GM21367 (cell line): ENCODE data around the gene GAS6.

Source experiments
- ATAC-seq: cut with Tn5 transposase; IDR thresholded peaks from one replicate; pipeline ENCODE4 v1.9.1; 2021; ENCODE audit not compliant: unreplicated experiment

GAS6 gene

DNA sequence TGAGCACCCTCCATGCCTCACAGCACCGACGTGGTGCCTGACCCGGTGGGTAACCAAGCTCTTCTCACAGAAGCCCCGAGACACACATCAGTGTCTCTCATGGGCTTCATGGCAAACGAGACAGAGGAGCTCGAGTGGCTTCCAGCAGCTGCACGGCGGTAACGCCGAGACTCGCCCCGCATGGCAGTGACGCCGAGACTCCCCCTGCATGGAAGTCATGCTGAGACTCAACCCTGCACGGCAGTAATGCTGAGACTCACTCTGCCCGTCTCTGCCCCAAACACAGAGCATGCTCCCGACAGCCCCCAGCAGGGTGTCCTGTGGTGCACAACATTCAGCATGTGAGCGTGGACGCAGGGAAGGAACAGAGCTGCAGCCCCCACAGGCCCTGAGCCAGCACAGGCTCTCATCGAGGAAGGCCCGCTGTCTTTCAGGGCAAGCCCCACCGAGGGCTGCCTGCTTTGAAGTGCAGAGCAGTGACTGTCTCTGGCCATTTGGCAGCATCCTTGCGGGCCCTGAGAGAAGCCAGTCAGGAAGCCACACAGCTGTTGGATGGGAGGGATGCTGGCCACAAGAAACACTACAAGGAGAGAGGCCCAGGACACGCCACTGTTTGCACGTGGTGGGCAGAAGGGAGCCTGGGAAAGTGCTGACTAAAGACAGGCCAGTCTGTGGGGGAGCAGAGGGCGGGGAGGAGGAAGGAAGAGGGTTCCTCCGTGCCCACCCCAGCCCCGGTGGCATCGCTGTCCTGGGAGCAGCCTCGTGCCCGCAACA is 9.5 kb downstream of the GAS6 start:
- ATAC-seq = no peak

DNA sequence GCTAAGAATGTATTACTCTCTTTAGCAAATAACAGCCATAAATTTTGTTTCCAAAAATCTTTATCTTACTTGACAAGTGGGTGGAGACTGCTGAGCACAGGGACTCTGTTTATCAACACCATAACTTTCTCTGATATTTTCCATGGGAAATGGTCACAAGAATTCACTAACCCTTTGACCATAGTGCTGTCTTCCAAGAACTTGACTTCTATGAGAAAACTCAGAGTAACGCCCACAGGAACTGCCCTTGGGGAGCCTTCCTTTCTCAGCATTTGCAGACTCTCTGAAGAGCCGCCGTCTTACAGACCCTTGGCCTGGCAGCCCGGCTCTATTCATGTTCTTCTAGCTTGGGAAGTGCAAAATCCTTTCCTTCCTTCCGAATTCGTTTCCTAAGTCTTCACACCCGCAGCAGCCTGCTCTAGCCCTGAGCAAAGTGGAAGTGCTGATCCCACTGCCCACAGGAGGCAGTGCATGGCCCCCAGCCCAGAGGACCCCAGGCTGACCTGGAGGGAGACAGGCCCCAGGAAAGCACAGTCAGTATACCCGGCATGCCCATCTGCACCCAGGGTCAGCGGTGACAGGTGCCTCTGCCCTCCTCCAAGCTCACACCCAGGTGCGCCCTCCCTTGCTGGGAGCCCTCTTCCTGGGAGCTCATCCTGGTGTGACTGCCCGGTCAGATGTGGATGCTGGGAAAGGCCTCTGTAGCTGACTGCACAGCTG is 10.2 kb downstream of the GAS6 start:
- no peak for ATAC-seq

DNA sequence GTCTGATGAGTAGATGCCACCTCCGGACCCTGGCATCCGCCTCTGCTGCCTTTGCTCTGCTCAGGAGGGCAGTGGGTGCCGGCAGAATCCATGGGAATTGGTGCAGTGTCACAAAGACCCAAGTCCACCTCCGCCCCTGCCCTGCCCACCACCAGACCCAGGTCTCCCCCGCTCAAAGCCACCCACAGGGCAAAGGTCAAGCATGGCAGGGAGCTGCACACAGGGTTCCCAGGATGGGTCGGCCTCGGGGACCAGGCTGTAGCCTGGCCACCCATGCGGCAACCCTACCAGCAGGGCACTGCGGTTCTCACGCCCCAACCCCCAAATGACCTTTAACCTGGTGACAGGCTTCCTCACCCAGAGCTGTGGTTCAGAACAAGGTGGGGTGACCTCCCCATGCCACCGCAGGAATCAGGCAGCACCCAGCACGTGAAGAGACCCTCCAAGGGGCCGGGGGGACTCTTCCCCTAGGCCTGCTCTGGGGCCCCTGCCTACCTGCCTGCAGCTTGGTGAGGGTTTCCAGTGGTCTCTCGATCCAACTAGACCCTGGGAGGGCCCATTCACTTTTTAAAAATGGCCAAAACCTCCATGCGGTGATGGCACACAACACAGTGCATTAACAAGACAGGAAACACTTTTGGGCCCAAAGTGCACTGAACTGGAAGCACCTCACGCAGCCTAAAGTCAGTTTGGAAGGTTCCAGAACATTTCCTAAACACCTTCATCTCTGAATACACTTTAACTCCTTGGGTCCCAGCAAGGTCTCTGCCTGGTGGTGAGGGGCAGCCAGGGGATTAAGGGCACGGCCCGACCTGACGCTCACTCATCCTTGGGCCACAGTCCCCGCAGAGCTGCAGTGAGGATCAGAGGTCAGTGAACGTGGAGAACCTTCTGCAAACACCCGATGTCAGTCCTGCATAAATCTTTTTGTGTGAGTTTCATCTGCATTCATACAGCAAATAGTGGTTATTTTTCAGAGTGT is 11.0 kb downstream of the GAS6 start:
- no peak for ATAC-seq

DNA sequence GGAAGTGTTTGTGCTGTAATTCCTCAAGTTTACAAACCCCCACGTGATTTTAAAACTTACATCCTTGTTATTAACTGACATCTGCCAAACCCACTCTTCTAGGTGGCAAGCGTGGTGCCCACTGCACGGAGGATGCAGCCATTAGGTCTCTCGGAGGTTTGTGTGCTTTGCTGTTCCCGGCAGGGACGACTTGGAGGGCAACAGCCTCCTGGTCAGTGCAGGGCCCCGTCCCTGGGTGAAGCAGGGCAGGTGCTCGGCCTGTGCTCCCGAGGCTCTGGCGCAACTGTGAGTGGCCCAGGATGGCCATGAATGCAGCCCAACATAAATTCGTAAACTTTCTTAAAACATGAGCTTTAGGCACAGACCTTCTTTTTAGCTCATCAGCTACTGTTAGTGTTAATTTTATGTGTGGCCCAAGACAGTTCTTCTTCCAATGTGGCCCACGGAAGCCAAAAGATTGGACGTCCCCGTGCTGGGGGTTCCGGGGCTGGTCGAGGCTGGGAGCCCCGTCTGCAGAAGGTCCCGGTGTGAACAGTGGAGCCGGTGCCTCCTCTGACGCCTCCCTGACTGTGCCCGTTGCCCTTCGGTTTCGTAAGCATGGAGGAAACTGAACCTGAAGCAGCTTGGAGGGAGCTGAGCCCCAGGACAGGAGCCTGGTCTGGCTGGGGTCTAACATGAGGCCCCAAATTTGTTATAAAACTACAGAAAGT is 11.9 kb downstream of the GAS6 start:
- no peak for ATAC-seq

DNA sequence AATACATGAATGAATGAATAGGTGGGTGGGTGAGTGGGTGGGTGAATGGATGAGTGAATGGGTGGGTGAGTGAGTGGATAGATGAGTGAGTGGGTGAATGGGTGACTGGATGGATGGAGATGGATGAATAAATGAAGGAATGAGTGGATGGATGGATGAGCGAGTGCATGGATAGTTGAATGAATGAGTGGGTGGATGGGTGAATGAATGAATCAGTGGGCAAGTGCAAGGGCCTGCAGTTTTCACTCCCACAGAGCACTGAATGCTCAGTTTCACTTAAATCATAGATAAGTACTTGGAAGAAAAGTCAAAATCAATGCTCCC is 12.4 kb downstream of the GAS6 start:
- no peak for ATAC-seq

DNA sequence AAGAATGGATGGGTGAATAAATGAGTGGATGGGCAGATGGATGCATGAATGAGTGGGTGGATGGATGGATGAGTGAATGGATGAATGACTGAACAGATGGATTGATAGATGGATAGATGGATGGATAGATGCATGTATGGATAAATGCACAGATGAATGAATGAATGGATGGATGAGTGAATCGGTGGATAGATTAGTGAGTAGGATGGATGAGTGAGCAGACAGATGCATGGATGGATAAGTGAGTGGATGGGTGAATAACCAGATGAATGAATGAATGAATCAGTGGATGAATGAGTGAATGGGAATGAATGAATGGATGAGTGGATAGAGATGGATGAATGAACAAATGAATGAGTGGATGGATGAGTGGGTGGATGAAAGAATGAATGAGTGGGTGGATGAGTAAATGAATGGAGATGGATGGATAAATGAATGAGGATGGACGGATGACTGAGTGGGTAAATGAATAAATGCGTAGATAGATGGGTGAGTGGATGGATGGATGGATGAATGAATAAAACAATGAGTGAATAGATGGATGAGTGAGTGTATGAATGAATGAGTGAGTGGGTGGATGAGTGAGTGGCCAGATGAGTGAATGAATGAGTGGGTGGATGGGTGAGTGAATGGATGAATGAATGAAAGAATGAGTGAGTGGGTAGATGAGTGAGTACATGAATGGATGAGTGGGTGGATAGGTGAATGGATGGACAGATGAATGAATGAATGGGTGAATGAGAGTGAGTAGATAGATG is 13.0 kb downstream of the GAS6 start:
- ATAC-seq = no peak

DNA sequence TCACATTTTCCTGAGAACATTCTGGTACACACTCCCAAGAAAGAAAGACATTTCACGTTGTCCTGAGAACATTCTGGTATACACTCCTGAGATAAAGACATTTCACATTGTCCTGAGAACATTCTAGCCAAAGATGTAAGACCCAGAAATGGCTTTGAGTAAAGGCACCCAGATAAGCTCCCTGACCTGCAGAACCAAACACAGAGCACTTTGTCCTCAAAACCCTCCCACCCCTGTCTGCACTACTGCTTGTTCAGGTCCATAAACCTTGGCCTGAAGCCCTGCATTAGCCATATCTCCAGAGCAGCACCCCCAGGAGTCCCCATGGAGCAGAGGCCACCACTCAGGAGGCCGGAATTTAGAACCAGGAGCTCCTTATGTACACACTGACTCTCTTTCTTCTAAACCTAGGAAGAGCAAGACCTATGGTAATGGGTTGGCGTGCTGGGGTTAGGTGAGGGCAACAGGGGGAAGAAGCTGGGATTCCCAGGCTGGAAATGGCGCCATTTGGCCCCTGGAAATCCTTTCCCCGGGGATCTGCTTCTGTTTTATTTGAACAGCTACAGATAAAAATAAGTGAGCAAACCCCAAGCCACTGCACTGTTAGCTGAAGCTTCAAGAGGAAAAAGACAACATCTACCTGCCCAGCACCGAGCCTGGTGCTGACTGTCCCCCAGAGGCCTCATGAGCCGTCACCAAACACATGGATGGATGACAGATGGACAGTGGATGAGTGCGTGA is 13.7 kb downstream of the GAS6 start:
- no peak for ATAC-seq

DNA sequence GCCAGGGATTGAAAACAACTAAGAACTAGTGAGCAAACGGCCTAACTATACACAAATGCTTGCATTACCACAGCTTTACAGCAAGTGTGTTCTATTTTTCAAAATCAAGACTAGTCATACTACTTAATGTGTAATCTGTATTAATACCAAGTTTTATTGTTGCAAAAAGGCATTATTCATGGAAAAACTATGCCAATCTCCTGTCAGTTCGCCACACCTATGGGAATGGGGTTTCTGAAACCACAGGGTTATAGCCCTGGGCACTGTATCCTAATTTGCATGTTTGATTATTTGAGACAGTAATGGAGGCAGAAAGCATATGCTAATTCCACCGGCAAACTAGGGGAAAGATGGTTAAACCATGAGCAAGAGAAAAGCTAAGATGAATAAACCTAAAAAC is 14.3 kb downstream of the GAS6 start:
- no peak for ATAC-seq

DNA sequence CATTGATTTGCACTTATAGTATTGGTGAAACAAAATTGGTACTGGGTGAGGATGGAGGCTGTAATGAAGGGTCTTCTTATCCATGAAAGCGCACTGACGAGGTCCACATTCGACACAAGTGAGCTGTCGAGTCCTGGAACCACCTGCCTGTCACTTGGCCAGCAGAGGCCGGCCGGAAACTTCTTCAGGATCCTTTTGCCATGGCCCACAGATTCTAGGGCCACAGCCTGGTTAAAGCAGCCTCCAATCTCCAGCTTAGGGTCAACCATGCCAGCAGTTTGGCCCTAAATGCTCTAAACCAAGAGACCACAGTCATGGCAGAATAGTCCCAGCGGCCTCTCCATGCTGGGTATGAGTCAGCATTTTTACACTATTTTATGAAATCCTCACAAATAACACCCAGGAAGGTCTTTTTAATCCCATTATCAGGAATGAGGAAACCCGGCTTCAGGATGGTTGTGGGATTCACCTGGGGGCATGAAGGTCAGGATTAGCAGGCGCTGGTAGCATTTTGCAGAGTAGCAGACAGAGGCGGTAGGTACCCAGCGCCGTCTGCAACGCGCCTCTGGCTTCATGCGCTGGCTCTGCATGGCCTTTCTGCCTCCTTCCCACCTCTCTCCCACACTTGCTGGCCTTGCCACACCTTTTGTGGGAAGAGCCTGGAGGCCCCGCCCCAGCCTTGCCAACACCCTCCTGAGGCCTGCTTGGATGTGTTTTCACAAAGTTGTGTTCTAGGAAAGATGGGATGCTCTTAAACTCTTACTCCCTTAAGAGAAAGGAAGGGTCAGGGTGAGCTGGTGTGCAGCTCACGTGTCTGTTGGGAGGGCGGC is 15.2 kb downstream of the GAS6 start:
- no peak for ATAC-seq

DNA sequence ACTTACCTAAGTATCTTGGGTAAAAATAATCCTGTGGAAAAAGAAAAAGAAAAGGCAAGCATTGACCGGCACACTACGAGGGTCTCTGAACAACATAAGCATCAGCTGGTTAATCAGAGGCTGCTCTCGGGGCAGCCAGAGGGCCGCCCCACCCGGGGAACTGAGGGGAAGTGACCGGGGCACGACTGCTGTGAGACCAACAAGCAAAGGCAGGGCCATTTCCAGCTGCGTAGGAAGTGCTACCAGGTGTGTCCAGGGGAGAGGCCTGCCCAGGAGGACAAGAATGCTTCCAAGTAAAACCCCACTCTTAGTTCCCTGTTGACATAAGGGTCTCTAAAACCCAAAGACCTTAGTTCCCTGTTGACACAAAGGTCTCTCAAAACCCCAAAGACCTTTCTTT is 15.9 kb downstream of the GAS6 start:
- ATAC-seq = no peak

DNA sequence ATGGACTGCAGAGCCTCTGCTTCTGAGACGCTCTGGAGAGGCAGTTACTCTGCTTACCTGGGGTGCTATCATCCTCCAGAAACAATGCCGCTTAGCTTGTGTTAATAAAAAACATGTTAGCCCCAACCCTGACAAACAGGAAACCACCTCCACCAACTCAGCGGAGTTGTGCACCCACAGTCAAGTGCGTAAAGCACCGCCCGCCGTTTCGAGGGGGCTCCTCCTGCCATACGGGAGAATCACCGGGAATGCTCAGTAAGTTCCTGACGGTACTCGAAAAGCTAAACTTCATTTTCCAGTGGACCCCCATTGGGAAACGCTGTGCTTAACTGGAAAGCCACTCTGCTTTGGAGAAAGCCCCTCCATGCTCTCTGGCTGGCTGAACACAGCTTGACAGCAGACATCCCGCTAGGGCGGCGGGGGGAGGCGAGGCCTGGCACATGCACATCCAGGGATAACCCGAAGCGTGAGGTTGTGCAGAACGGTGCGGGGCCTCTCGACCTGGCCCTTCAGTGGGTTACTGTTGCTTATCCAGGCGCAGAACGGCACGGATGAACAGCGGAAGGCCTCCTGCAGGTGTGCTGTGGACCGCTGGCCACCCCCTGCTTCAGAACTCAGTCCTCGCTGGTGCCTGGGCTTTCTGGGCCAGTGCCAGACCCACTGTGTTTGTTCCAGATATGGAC is 17.1 kb downstream of the GAS6 start:
- no peak for ATAC-seq

DNA sequence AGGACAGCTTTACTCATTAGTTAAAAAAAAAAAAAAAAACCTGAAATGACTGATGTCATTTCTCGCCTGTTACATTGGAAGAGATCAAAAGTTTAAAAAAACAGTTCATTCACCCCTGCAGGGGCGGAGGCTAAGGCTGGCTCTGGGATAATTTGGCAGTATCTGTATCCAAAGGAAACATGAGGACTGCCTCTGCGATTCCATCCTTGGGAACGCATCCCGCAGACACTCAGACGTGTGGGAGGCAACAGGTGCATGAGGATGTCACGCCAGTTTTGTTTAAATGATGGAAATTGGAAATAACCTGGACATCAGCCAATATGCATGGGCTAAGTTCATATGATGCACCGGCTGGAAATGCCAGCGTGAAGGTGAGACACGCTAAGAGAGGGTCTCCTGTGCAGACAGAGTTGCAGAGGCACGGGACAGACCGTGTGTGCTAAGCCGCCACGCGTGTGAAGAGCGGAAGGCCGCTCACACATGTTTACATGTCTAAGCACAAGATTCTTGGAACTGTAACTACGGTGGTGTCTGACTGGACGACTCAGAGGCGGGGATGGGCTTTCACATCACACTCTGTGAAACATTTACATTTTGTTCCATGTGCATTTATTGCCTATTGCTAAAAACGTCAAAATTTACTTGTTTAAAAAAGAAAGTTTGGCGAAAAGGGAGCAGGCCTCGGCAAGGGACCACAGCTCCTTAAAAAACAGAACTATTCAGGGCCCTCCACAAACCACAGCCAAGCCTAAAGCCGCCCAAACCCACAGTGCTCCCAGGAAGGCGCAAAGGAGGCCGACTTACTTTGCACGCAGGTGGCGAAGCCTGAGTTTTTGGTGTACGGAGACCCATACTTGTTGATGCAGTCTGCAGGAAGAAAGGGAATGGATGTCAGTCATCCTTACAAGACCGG is 17.9 kb downstream of the GAS6 start:
- ATAC-seq = no peak

DNA sequence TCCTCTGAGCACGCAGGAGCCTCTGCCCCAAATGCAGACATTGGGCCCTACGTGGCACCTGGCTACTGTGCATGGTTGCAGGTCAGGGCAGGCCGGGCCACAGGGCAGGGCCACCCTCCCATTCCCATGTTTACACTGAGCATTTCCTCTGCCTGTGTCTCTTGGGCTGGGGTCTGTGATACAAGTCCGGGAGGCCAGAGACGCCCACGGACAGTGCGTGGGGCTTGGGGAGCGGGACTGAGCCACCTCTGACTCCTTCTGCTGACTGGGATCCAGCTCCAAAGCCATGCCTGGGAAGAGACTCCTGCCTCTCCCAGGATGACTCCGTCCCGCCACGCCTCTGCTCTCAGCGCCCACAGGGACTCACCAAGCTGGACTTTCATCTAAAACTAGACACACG is 18.8 kb downstream of the GAS6 start:
- ATAC-seq = no peak

DNA sequence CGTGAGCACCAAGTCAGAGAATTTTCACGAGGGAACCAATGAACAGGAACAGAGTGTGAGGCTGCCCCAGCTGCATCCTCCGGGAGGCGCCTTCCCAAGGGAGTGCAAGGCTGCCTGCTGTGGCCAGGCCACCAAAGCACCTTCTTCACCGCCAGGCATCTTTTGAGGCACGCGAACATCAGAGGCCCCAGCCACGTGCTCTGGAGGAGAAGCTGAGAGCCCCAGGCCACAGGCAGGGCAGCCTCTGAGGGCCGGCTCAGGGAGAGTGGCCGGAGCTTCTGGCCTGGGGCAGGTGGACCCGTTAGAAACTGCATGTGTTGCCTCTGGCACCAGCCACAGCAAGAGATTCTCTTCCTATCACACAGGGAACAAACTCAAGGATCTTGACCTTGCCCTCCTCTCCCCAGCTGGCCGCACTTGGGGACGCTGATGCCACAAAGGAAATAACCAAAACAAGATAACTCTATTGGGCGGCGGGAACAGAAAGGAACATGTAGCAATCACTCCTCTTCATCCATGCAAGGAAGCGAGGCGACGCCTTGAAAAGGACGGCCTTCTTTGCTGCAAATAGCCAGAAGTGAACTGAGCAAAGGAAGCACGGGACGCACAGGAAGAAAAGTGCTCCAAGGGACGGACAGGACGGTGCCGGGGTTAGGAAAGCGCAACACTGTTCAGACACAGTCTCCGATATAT is 19.9 kb downstream of the GAS6 start:
- ATAC-seq = no peak

DNA sequence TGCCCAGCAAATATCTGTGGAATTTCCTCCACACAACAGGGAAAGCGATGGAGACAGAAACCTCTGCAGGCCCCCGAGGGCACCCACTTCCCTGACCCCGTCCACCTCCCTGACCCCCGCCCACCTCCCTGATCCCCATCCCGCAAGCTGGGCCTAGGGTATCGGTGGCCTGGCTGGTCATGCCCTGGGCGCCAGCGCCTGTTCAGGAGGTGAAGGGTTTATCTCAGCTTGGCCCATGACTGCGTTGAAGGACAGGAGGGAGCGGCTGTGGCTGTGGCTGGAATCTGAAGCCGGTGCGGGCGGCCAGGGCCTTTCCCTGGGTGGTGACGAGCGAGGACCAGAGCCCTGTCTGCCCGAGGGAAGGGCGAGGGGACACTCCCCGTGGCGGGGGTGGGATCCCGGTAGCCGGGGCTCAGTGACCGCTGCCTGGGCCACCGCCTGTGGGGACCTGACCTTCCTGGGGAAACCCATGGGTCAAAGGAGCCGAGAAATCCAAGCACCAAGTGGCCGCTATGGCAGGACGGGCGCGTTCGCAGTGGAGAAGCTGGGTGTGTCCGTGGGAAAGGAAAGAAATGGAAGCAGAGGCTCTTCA is 20.7 kb downstream of the GAS6 start:
- no peak for ATAC-seq
